ENCODE measurements around the gene MAGOH.
A peak's percentile ranks its signal among the peaks of the same experiment; 100 is the strongest.

MAGOH gene

GRCh38 chr1:53183095-53183990 is 55.0 kb downstream of the MAGOH start:
- no peak for DNase-seq

GRCh38 chr1:53182716-53183094 is 55.6 kb downstream of the MAGOH start:
- no peak for DNase-seq

- peak; percentile 85 to 89 for DNase-seq
Observed at GRCh38 chr1:53182111-53182593, 56.2 kb downstream of the MAGOH start.

- DNase-seq, result no peak
Observed at GRCh38 chr1:53180951-53181350, 57.4 kb downstream of the MAGOH start.

GRCh38 chr1:53180226-53180625 is 58.1 kb downstream of the MAGOH start:
- DNase-seq, result no peak
